Endothelial cell of umbilical vein (primary cell): ENCODE measurements around the gene XRN1. TPM values are rescaled to one million over a fixed set of nuclear protein-coding genes. Genes with fewer than 3 reads are reported as not detected.

ENCODE experiments used
- BruUV-seq: library from RNA; stranded (reverse); fragments of 400-500 nt; replicated peaks from 2 replicates; lab custom pipeline; 2021; lab: Mats Ljungman, UMichigan
- CTCF ChIA-PET: fragments of 300-600, 350-600 bp; sonication (Branson Sonifier 250); formaldehyde crosslinking; loops from one replicate; lab custom pipeline; 2021; ENCODE audit warnings: antibody characterized with exemption, inconsistent platforms; lab: Charles Lee
- POLR2A ChIA-PET: fragments of 300-600, 350-600 bp; sonication (Branson Sonifier 250); formaldehyde crosslinking; loops from one replicate; lab custom pipeline; 2021; ENCODE audit warnings: antibody characterized with exemption, inconsistent platforms; lab: Charles Lee
- DNase-seq: peaks from one replicate; pipeline ENCODE4 v3.0.0-alpha.2; 2011; ENCODE audit warnings: low read depth, low spot score
- FAIRE-seq: peaks from 2 replicates; lab custom pipeline; 2011; peaks lifted over from hg19 to GRCh38; lab: Jason Lieb, UNC
- H2AFZ ChIP-seq: 2 replicates; pipeline ENCODE4 v1.6.0; 2012; ENCODE audit warnings: low read depth, low read length, control low read depth, inconsistent platforms
- H3K27ac ChIP-seq: 2 replicates; pipeline ENCODE4 v1.5.1; 2011; ENCODE audit warnings: low read depth, mild to moderate bottlenecking, control low read depth, low read length, moderate library complexity; ENCODE audit not compliant: insufficient read depth
- H3K27me3 ChIP-seq, 2 experiments: 2 replicates each; pipeline versions ENCODE4 v1.6.0 to v1.6.1; 2011; ENCODE audit warnings: low read length in 2 of 2, mixed read lengths in 1 of 2; ENCODE audit not compliant: control insufficient read depth in 2 of 2, insufficient read depth in 2 of 2
- H3K36me3 ChIP-seq, 2 experiments: 2 replicates in 1 of 2; 3 replicates in 1 of 2; pipeline ENCODE4 v1.5.1; 2011; ENCODE audit warnings: low read length in 2 of 2, mild to moderate bottlenecking in 1 of 2, moderate library complexity in 1 of 2; ENCODE audit not compliant: control insufficient read depth in 2 of 2, insufficient read depth in 2 of 2; ENCODE audit errors: extremely low read depth in 1 of 2
- H3K4me1 ChIP-seq: 3 replicates; pipeline ENCODE4 v1.5.1; 2011; ENCODE audit warnings: mild to moderate bottlenecking, low read length; ENCODE audit not compliant: control insufficient read depth, insufficient read depth; ENCODE audit errors: extremely low read depth
- H3K4me2 ChIP-seq: 2 replicates; pipeline ENCODE4 v1.6.1; 2011; ENCODE audit warnings: low read length, control low read depth, mixed read lengths; ENCODE audit not compliant: insufficient read depth
- H3K4me3 ChIP-seq, 3 experiments: fragments of 200-600 bp in 1 of 3; sonication (generic), shearing (Covaris generic) in 1 of 3; replicated peaks in 1 of 3; 2 replicates each; pipeline ENCODE4 v1.5.1; 2011 to 2016; ENCODE audit warnings: control low read depth in 3 of 3, low read length in 3 of 3, mild to moderate bottlenecking in 2 of 3, inconsistent platforms in 1 of 3, low read depth in 1 of 3, moderate library complexity in 1 of 3; ENCODE audit not compliant: insufficient read depth in 1 of 3
- H3K79me2 ChIP-seq: 2 replicates; pipeline ENCODE4 v1.6.0; 2012; ENCODE audit warnings: low read length, inconsistent platforms; ENCODE audit not compliant: control insufficient read depth, insufficient read depth
- H3K9ac ChIP-seq: replicated peaks from 2 replicates; pipeline ENCODE3; 2011; ENCODE audit warnings: low read length, control low read depth; ENCODE audit not compliant: insufficient read depth; ENCODE audit errors: extremely low read depth
- H3K9me1 ChIP-seq: replicated peaks from 3 replicates; pipeline ENCODE4 v1.6.0; 2011; ENCODE audit warnings: mild to moderate bottlenecking, low read length; ENCODE audit not compliant: control insufficient read depth, insufficient read depth; ENCODE audit errors: extremely low read depth
- H3K9me3 ChIP-seq: replicated peaks from 2 replicates; pipeline ENCODE4 v1.5.1; 2012; ENCODE audit warnings: low read length, inconsistent platforms; ENCODE audit not compliant: control insufficient read depth, insufficient read depth
- H4K20me1 ChIP-seq: replicated peaks from 2 replicates; pipeline ENCODE3; 2011; ENCODE audit warnings: mild to moderate bottlenecking, low read length; ENCODE audit not compliant: control insufficient read depth, insufficient read depth; ENCODE audit errors: extremely low read depth
- EZH2 ChIP-seq: IDR thresholded peaks from 2 replicates; pipeline ENCODE4 v1.6.1; 2012; ENCODE audit warnings: borderline replicate concordance, low read depth, mild to moderate bottlenecking, moderate library complexity, low read length, inconsistent platforms; ENCODE audit not compliant: severe bottlenecking
- FOS ChIP-seq: IDR thresholded peaks from 2 replicates; pipeline ENCODE4 v1.6.1; 2011; ENCODE audit warnings: mild to moderate bottlenecking, low read length, moderate library complexity, borderline replicate concordance; ENCODE audit not compliant: insufficient read depth
- GATA2 ChIP-seq: IDR thresholded peaks from 2 replicates; pipeline ENCODE4 v1.7.0; 2011; ENCODE audit warnings: low read depth, mild to moderate bottlenecking, moderate library complexity, mixed read lengths, low read length; ENCODE audit not compliant: insufficient read length, insufficient read depth
- JUN ChIP-seq: IDR thresholded peaks from 2 replicates; pipeline ENCODE4 v1.6.1; 2011; ENCODE audit warnings: borderline replicate concordance, low read depth; ENCODE audit not compliant: insufficient read length, insufficient read depth
- MAX ChIP-seq: IDR thresholded peaks from 2 replicates; pipeline ENCODE4 v1.6.1; 2011; ENCODE audit not compliant: insufficient read depth, insufficient read length
- MYC ChIP-seq: IDR thresholded peaks from one replicate; pipeline ENCODE4 v1.6.1; 2011; ENCODE audit warnings: mild to moderate bottlenecking, low read depth, low read length
- POLR2A ChIP-seq: IDR thresholded peaks from 2 replicates; pipeline ENCODE4 v1.6.1; 2012; ENCODE audit warnings: low read depth, mild to moderate bottlenecking, control low read depth, low read length
- POLR2AphosphoS5 ChIP-seq: IDR thresholded peaks from 2 replicates; pipeline ENCODE4 v1.6.1; 2012; ENCODE audit warnings: low read depth, mild to moderate bottlenecking, control low read depth, low read length, moderate library complexity; ENCODE audit not compliant: insufficient read depth
- dilution Hi-C: fragments of 300-500 bp; cut with MboI; formaldehyde crosslinking; loops from one replicate; pipeline ENCODE4 v1.15.0; 2019; ENCODE audit warnings: low sequenced_read_pairs; ENCODE audit not compliant: extremely low pct_ligation_motif_present
- intact Hi-C: fragments of 100-400 bp; cut with micrococcal nuclease; formaldehyde crosslinking; loops from one replicate; pipeline ENCODE4 v1.10.0; 2022
- polyA plus RNA-seq, 4 experiments: library from polyadenylated mRNA; depleted of rRNA in 3 of 4; stranded (reverse) in 3 of 4; unstranded in 1 of 4; fragments of >200 nt; gene quantifications; 2 replicates each; pipeline versions ENCODE4 v1.2.1 to v1.2.3, GENCODE V29; 2011 to 2012; ENCODE audit warnings: missing spikeins in 1 of 4
- total RNA-seq: library from RNA; stranded (reverse); gene quantifications from 2 replicates; pipeline ENCODE4 v1.2.3, GENCODE V29; 2021
- TF ChIP-seq, protein P1 (sequence below), 2 donors: IDR thresholded peaks; 1 replicate in 1 of 2; 2 replicates in 1 of 2; pipeline ENCODE4 v1.5.1; 2011; ENCODE audit warnings: low read length in 2 of 2, mild to moderate bottlenecking in 2 of 2, moderate library complexity in 2 of 2, control low read depth in 1 of 2, inconsistent platforms in 1 of 2, low read depth in 1 of 2; ENCODE audit not compliant: insufficient read depth in 1 of 2; ENCODE audit errors: extremely low read depth in 1 of 2

XRN1 gene
- total and polyA plus RNA-seq, 2 donors (not counting 3 experiments of a cell fraction or from before 2014, with no cell fraction given) = 4.4 to 40.0 TPM

DNA sequence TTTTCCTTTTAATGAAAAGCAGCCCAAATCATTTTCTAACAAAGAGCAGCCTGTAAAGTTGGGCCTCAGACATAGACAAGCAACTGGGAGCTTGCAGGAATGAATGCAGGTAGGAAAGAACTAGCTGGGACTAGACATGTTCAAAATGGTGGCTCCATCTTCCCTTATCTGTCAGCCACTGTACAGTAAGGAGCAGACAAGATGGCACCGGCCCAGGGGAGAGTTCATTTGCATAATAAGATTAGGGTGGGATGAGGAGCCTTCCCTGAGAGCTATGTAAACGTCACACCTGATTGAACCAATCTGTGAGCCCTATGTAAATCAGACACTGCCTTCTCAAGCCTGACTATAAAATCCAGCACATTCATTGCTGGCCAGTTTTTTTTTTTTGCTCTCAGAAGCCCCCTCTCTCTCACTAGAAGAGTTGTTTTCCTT, 162.7 kb downstream of the XRN1 start:
- ChIA-PET CTCF (interaction anchor here (1.1 to 2.3 kb wide), 3 partner anchors 12 to 159 kb away, joined by 3 to 9 read pairs (median 4); no protein-coding TSS in a partner anchor), POLR2A (no interaction called here)
- no peak overlapping the region for H3K4me2 ChIP-seq

GRCh38 chr3:142282503-142282902, 165.3 kb downstream of the XRN1 start:
- ChIA-PET POLR2A (no interaction called here), CTCF (interaction anchor here (1.1 to 5.6 kb wide), 6 partner anchors 11 to 162 kb away, joined by 3 to 225 read pairs (median 6); no protein-coding TSS in a partner anchor)
- no peaks in the 10 kb centered on the region for H3K9me1 ChIP-seq
- no peak overlapping the region for H2AFZ ChIP-seq
- no peaks in the 10 kb centered on the region for H3K79me2 ChIP-seq
- BruUV-seq = no TSS peak
- H3K4me1 ChIP-seq = no peaks in the 10 kb centered on the region
- no peaks in the 10 kb centered on the region for H4K20me1 ChIP-seq
- dilution Hi-C loops (no loop called here), intact Hi-C loops (no loop called here)
- FAIRE-seq = no peak
- no peaks in the 10 kb centered on the region for H3K36me3 ChIP-seq
- H3K9me3 ChIP-seq = no peaks in the 10 kb centered on the region
- H3K4me2 ChIP-seq = no peak overlapping the region
- no peak overlapping the region for H3K4me3 ChIP-seq
- H3K27ac ChIP-seq = no peak overlapping the region
- H3K9ac ChIP-seq = no peak overlapping the region
- H3K27me3 ChIP-seq = no peaks in the 10 kb centered on the region
- TF ChIP-seq MAX (no peak), MYC (no peak), FOS (no peak), GATA2 (no peak), EZH2 (no peak), POLR2A (no peak), JUN (no peak), POLR2AphosphoS5 (no peak)
- TF ChIP-seq, protein P1, sequence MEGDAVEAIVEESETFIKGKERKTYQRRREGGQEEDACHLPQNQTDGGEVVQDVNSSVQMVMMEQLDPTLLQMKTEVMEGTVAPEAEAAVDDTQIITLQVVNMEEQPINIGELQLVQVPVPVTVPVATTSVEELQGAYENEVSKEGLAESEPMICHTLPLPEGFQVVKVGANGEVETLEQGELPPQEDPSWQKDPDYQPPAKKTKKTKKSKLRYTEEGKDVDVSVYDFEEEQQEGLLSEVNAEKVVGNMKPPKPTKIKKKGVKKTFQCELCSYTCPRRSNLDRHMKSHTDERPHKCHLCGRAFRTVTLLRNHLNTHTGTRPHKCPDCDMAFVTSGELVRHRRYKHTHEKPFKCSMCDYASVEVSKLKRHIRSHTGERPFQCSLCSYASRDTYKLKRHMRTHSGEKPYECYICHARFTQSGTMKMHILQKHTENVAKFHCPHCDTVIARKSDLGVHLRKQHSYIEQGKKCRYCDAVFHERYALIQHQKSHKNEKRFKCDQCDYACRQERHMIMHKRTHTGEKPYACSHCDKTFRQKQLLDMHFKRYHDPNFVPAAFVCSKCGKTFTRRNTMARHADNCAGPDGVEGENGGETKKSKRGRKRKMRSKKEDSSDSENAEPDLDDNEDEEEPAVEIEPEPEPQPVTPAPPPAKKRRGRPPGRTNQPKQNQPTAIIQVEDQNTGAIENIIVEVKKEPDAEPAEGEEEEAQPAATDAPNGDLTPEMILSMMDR (IDR thresholded peaks at IDR 0.05; ENCODE audit: extremely low read depth in 1 of 2, insufficient read depth in 1 of 2, low read depth in 1 of 2, low read length in 2 of 2) = no peak
- DNase-seq = no peak

More for the DNA sequence above, 162.7 kb downstream of the XRN1 start:
- Histone ChIP-seq H3K9ac (no peak overlapping the region), H3K79me2 (no peaks in the 10 kb centered on the region), H3K27me3 (no peaks in the 10 kb centered on the region), H3K4me3 (no peak overlapping the region), H2AFZ (no peak overlapping the region), H3K4me1 (no peaks in the 10 kb centered on the region), H3K9me1 (no peaks in the 10 kb centered on the region), H4K20me1 (no peaks in the 10 kb centered on the region), H3K9me3 (peaks cover 2% of the 10 kb centered on the region), H3K36me3 (no peaks in the 10 kb centered on the region), H3K27ac (no peak overlapping the region)
- dilution Hi-C loops (no loop called here), intact Hi-C loops (no loop called here)
- TF ChIP-seq POLR2A (no peak), EZH2 (no peak), FOS (no peak)
- TF ChIP-seq, protein P1 (IDR thresholded peaks at IDR 0.05; ENCODE audit: extremely low read depth in 1 of 2, insufficient read depth in 1 of 2, low read depth in 1 of 2, low read length in 2 of 2) = no peak
- FAIRE-seq (no peak), DNase-seq (no peak)
- BruUV-seq = no TSS peak
